Neural progenitor cell (in vitro differentiated cells): Measurements from ENCODE around the gene RERE. TPM values are rescaled to one million over a fixed set of nuclear protein-coding genes. Genes with fewer than 3 reads are reported as not detected.

ENCODE experiments used
- DNase-seq: peaks from one replicate; pipeline ENCODE4 v3.0.0-alpha.2; 2016; ENCODE audit warnings: low spot score
- H2AFZ ChIP-seq: fragments of 200-600 bp; sonication (generic); replicated peaks from 2 replicates; pipeline ENCODE4 v1.6.1; 2016; ENCODE audit warnings: antibody characterized with exemption
- H3F3A ChIP-seq: fragments of 200-600 bp; sonication (generic); 2 replicates; pipeline ENCODE4 v1.6.1; 2016; ENCODE audit warnings: antibody characterized with exemption, low read depth
- H3K27ac ChIP-seq: fragments of 200-600 bp; sonication (generic); 2 replicates; pipeline ENCODE4 v1.5.1; 2016; ENCODE audit warnings: mild to moderate bottlenecking
- H3K27me3 ChIP-seq: fragments of 200-600 bp; sonication (generic); 2 replicates; pipeline ENCODE4 v1.6.1; 2016; ENCODE audit warnings: mild to moderate bottlenecking, moderate library complexity
- H3K36me3 ChIP-seq: fragments of 200-600 bp; sonication (generic); 2 replicates; pipeline ENCODE4 v1.5.1; 2016
- H3K4me1 ChIP-seq: fragments of 200-600 bp; sonication (generic); 2 replicates; pipeline ENCODE4 v1.6.1; 2016; ENCODE audit warnings: mixed run types
- H3K4me2 ChIP-seq: fragments of 200-600 bp; sonication (generic); 2 replicates; pipeline ENCODE4 v1.6.1; 2016
- H3K4me3 ChIP-seq: fragments of 200-600 bp; sonication (generic); 2 replicates; pipeline ENCODE4 v1.5.1; 2016
- H3K79me2 ChIP-seq: fragments of 200-600 bp; sonication (generic); 2 replicates; pipeline ENCODE4 v1.6.1; 2016; ENCODE audit warnings: low read depth
- H3K9ac ChIP-seq: fragments of 200-600 bp; sonication (generic); 2 replicates; pipeline ENCODE4 v1.6.1; 2016
- H3K9me3 ChIP-seq: fragments of 200-600 bp; sonication (generic); 2 replicates; pipeline ENCODE4 v1.5.1; 2016; ENCODE audit warnings: low read depth
- H4K20me1 ChIP-seq: fragments of 200-600 bp; sonication (generic); 2 replicates; pipeline ENCODE4 v1.6.1; 2016; ENCODE audit warnings: low read depth
- H3K27ac Mint-ChIP-seq: 3 replicates; pipeline ENCODE4 v1.8.0; 2021; ENCODE audit warnings: mixed read lengths
- H3K27me3 Mint-ChIP-seq: 2 replicates; pipeline ENCODE4 v1.8.0; 2022; ENCODE audit warnings: low read depth, mild to moderate bottlenecking, inconsistent platforms, moderate library complexity, mixed read lengths; ENCODE audit not compliant: insufficient read depth
- H3K36me3 Mint-ChIP-seq: 3 replicates; pipeline ENCODE4 v1.8.0; 2021; ENCODE audit warnings: mixed read lengths
- H3K4me1 Mint-ChIP-seq: 3 replicates; pipeline ENCODE4 v1.8.0; 2021; ENCODE audit warnings: mixed read lengths
- H3K4me3 Mint-ChIP-seq: 3 replicates; pipeline ENCODE4 v1.8.0; 2021; ENCODE audit warnings: mild to moderate bottlenecking, moderate library complexity, mixed read lengths
- H3K9me3 Mint-ChIP-seq: 3 replicates; pipeline ENCODE4 v1.8.0; 2020; ENCODE audit warnings: mixed read lengths
- EZH2 ChIP-seq: fragments of 200-600 bp; sonication (generic); IDR thresholded peaks from 2 replicates; pipeline ENCODE4 v1.6.1; 2017; ENCODE audit warnings: antibody characterized with exemption, mild to moderate bottlenecking, moderate library complexity
- EZH2phosphoT487 ChIP-seq: fragments of 200-600 bp; sonication (generic); IDR thresholded peaks from 2 replicates; pipeline ENCODE4 v1.6.1; 2017; ENCODE audit warnings: antibody characterized with exemption
- total RNA-seq: library from RNA; depleted of rRNA; stranded (reverse); fragments of >200 nt; gene quantifications from 2 replicates; pipeline ENCODE4 v1.2.3, GENCODE V29; 2015; ENCODE audit warnings: low replicate concordance
- TF ChIP-seq, protein P1 (sequence below): fragments of 200-600 bp; sonication (generic); IDR thresholded peaks from 2 replicates; pipeline ENCODE4 v1.5.1; 2017; ENCODE audit warnings: antibody characterized with exemption, mild to moderate bottlenecking

The RERE gene
- total RNA-seq, 1 donor from 2014 or later, result 29.8 TPM

DNA sequence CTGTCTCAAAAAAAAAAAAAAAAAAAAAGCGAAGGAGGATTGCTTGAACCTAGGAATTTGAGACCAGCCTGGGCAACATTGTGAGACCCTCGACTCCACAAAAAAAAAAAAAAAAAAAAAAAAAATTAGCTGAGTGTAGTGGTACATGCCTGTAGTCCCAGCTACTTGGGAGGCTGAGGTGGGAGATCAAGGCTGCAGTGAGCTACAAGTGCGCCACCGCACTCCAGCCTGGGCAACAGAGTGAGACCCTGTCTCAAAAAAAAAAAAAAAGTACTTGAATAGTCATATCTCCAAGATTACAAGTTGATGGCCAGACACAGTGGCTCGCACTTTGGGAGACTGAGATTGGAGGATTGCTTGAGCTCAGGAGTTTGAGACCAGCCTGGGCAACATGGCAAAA is 33.6 kb upstream of the RERE start:
- no peak overlapping the region for H3K4me3 Mint-ChIP-seq
- no peak overlapping the region for H3K4me2 ChIP-seq
- H3F3A ChIP-seq, result peaks cover 7% of the 10 kb centered on the region
- H3K79me2 ChIP-seq, result no peaks in the 10 kb centered on the region
- H3K4me3 ChIP-seq, result no peak overlapping the region
- H3K4me1 Mint-ChIP-seq, result peaks cover 20% of the 10 kb centered on the region
- no peaks in the 10 kb centered on the region for H3K9me3 Mint-ChIP-seq
- no peaks in the 10 kb centered on the region for H3K36me3 ChIP-seq
- no peaks in the 10 kb centered on the region for H3K27me3 Mint-ChIP-seq
- H3K9me3 ChIP-seq, result no peaks in the 10 kb centered on the region
- no peaks in the 10 kb centered on the region for H4K20me1 ChIP-seq
- H3K27ac Mint-ChIP-seq, result no peak overlapping the region
- no peaks in the 10 kb centered on the region for H3K27me3 ChIP-seq
- no peak for DNase-seq
- no peak overlapping the region for H3K9ac ChIP-seq
- no peak overlapping the region for H3K27ac ChIP-seq
- no peaks in the 10 kb centered on the region for H3K4me1 ChIP-seq
- TF ChIP-seq EZH2 (no peak), EZH2phosphoT487 (no peak)
- TF ChIP-seq, protein P1, sequence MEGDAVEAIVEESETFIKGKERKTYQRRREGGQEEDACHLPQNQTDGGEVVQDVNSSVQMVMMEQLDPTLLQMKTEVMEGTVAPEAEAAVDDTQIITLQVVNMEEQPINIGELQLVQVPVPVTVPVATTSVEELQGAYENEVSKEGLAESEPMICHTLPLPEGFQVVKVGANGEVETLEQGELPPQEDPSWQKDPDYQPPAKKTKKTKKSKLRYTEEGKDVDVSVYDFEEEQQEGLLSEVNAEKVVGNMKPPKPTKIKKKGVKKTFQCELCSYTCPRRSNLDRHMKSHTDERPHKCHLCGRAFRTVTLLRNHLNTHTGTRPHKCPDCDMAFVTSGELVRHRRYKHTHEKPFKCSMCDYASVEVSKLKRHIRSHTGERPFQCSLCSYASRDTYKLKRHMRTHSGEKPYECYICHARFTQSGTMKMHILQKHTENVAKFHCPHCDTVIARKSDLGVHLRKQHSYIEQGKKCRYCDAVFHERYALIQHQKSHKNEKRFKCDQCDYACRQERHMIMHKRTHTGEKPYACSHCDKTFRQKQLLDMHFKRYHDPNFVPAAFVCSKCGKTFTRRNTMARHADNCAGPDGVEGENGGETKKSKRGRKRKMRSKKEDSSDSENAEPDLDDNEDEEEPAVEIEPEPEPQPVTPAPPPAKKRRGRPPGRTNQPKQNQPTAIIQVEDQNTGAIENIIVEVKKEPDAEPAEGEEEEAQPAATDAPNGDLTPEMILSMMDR, result no peak
- H3K36me3 Mint-ChIP-seq, result no peaks in the 10 kb centered on the region
- no peak overlapping the region for H2AFZ ChIP-seq

DNA sequence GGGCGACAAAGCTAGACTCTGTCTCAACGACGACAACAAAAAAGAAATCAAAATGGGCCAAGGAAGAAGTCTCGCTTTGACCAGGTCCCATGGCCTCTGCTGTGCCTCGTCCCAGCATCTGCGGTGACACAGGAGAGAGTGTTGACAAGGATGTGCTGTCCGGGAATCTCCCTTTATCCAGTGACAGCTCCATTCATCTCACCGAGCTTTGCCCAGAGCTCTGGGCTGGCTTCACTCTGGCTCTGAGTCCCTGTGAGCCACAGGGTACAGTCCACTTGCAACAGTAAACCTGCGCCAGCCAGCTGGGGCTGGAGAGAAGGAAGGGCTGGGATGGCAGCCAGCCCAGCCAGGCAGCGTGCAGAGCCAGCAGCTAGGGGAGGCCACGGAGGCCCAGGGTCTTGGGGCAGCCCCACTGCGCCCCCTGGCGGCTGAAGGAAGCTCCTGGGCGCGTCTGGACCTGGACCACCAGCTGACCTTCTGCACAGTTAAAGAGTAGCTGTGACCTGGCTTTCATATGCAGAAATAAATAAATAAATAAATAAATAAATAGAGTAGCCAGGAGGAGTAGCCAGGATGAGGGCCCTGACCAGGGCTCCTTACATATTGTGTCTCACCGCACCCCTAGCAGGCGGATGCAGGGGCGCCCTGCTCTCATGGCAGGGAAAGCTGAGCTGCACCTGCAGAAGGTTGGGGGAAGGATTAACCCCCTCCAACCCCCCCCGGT is 31.4 kb upstream of the RERE start:
- H3K79me2 ChIP-seq, result no peaks in the 10 kb centered on the region
- H3K27ac ChIP-seq, result no peak overlapping the region
- peak overlapping the region; percentile 3 for H2AFZ ChIP-seq
- no peaks in the 10 kb centered on the region for H3K4me1 ChIP-seq
- H3F3A ChIP-seq, result no peaks in the 10 kb centered on the region
- H3K4me2 ChIP-seq, result no peak overlapping the region
- peak; percentile 96 for DNase-seq
- Mint-ChIP-seq H3K27me3 (peaks cover 4% of the 10 kb centered on the region), H3K9me3 (no peaks in the 10 kb centered on the region), H3K36me3 (no peaks in the 10 kb centered on the region), H3K4me3 (no peak overlapping the region), H3K27ac (no peak overlapping the region), H3K4me1 (peaks cover 27% of the 10 kb centered on the region)
- no peaks in the 10 kb centered on the region for H4K20me1 ChIP-seq
- TF ChIP-seq EZH2phosphoT487, result no peak
- TF ChIP-seq, protein P1, result peak; percentile 89
- H3K36me3 ChIP-seq, result no peaks in the 10 kb centered on the region
- H3K9me3 ChIP-seq, result no peaks in the 10 kb centered on the region
- H3K9ac ChIP-seq, result no peak overlapping the region
- H3K27me3 ChIP-seq, result no peaks in the 10 kb centered on the region
- no peak overlapping the region for H3K4me3 ChIP-seq

DNA sequence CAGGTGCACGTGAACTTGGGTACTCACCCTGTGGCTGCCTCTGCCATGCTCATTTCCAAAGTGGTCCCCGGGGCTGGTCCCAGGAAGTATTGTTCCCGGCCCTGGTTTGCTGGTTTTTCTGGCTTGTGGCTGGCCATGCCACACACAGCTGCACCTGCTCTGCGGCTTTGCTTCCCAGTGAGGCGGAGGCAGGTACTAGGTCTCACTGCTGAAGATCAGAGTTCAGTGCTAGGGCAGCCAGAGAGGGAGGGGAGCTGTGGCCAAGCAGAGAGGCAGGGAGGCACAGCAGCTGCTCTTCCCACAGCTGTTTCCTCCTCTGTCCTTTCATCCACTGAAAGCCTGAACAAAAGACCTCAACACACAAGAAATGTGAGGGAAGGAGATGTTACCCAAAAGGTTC is 30.6 kb upstream of the RERE start:
- H3K27ac Mint-ChIP-seq, result peak overlapping the region; percentile 35

More for the DNA sequence above, 30.6 kb upstream of the RERE start:
- no peaks in the 10 kb centered on the region for H3K9me3 Mint-ChIP-seq
- Histone ChIP-seq H3K27me3 (no peaks in the 10 kb centered on the region), H3K79me2 (no peaks in the 10 kb centered on the region), H3K27ac (no peak overlapping the region), H3K4me1 (no peaks in the 10 kb centered on the region), H3K4me2 (no peak overlapping the region), H2AFZ (no peak overlapping the region), H3K9ac (no peak overlapping the region), H3K4me3 (no peak overlapping the region), H4K20me1 (no peaks in the 10 kb centered on the region), H3K36me3 (no peaks in the 10 kb centered on the region), H3F3A (no peaks in the 10 kb centered on the region), H3K9me3 (no peaks in the 10 kb centered on the region)
- no peaks in the 10 kb centered on the region for H3K36me3 Mint-ChIP-seq
- peaks cover 29% of the 10 kb centered on the region for H3K4me1 Mint-ChIP-seq
- DNase-seq, result no peak
- no peak for TF ChIP-seq EZH2phosphoT487
- TF ChIP-seq, protein P1, result no peak
- no peak for TF ChIP-seq EZH2
- H3K4me3 Mint-ChIP-seq, result no peak overlapping the region
- H3K27me3 Mint-ChIP-seq, result peaks cover 4% of the 10 kb centered on the region
